NCI-H69 (cell line): ENCODE data around the gene KCNQ1.

Experiments used
- DNase-seq: peaks from one replicate; lab custom pipeline; 2025; lab: John Stamatoyannopoulos, UW

Gene KCNQ1

DNA sequence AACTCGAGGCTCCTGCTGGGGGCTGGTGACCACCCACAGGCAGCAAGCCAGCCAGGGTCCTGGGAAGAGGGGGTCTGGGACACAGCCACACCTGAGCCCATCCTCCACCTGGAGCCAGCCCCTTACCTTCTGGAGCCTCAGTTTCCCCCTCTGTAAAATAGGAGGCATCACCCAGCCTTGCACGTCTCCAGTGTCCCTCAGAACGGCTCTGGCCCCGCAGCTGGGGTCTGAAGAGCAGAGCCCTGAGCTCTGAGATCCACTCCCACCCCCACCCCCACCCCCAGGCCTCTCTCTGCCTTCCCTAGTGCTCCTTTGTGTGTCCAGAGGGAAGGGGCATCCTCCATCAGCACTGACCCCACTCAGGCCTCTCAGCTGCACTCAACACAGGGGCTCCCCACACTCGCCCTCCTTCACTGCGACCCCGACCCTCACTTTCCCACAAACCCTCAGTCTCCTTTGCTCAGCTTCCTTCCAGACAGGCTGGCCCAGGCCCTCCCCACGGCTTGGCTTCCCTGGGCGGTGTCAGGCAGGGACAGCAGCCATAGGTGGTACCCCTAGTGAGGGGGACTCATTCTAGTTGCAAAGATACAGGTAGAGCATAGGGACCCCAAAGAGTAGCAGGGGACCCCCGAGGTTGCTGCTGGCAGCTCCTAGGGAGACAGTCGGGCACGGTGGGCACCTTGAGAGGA, 288.3 kb downstream of the KCNQ1 start:
- DNase-seq = no peak

DNA sequence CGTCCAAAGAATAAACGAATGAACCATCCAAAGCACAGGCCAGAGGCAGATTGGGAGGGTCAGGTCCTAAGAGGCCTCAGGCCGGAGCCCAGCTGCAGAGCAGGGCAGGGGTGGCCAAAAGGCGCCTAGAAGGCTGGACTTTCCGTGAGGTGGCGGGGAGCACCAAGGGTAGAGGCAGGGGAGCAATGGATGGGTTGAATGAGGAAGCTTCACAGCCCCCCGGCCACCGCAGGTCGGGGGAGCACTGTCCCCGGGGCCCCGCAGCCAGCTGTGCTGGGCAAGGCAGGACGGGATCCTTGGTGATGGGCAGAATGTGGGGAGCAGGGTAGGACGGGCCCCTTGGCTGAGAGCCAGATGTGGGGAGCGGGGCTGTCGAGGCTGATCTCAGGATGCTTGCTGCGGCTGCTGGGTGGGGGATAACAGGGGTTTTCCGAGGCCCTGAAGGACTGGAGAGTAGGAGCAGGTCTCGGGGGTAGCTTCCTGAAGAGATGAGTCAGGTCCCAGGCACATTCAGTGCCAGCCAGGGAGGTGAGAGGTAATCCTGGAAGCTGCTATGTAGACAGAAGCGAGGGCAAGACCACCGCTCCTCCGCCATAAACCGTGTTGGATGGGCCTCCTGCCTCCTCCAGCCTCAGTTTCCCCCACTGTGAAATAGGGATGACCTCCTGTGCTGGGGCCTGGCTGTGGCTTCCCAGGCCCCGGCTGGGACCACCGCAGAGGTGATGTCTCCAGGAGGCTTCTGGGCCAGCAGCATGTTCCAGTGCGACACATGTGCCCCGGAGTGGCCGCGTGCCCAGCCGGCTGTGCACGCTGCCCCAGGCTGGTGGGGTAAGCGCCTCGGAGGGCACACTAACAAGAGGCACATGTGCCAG, 289.6 kb downstream of the KCNQ1 start:
- no peak for DNase-seq

DNA sequence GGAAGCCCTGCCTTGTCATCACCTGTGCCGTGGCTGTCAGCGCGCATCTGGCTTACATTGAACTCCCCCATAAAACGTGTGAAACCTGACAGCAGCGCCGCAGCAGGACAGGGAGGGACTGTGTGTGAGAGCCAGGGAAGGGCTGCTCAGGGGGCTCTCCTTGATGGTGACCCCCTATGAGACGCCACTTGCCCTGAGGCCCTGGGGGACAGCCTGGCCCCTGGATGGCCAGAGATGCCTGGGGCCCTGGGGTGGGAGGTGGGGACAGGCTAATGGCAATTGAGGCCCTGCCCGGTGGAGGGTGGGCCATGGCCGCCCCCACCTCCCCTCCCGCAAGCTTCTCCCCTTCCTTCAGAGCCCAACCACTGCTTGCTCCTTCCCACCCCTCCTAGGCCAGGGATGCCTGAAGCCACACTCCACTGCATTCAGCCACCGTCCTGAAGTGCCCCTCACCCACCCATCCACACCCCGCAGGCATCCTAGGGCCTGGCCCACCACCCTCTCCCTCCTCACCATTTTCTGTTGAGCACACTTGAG, 290.3 kb downstream of the KCNQ1 start:
- no peak for DNase-seq

DNA sequence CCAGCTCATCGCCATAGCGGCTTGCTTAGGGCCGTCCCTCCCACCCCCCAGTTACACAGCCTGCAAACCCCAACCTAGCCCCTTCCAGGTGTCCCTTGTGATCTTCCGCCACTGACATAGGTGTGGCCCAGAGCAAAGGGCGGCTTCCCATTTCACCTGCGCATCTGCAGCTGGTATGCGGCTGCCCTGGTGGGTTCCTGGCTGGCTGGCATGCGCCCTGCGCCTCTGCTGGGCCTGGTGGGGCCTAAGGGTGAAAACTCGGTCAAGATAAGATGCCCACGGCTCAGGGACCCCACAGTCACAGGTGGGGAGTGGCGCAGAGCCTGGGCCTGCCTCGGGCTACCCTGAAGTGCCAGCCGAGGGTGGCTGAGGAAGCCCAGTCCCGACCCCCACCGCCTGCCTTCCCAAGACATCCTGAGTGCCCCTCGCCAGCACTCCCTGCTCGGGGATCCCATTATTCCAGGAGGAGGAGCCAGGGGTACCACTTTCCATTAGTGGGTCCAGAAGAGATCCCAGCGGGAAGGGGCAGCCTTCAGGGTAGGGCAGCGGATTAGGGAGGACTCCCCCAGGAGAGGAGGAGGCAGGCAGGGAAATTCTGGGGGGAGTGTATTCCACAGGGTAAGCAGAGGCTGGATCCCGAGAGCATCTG, 291.9 kb downstream of the KCNQ1 start:
- DNase-seq = no peak

DNA sequence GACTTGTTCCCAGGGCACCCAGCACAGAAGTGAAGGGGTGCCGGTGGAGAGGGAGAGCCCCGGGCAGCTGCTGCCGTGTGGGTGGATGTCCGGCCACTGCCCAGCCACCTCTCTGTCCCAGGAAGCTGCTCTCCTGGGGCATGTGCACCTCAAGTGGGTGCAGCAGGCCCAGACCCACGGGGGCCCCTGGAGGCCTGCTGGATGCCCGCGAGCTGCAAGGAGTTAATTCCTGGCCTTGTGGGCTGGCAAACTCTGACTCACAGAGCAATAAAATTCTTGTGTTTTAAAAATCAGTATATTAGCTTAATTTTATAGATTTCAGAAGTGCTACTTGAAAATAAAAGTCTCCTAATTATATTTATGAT, 292.4 kb downstream of the KCNQ1 start:
- DNase-seq = no peak

DNA sequence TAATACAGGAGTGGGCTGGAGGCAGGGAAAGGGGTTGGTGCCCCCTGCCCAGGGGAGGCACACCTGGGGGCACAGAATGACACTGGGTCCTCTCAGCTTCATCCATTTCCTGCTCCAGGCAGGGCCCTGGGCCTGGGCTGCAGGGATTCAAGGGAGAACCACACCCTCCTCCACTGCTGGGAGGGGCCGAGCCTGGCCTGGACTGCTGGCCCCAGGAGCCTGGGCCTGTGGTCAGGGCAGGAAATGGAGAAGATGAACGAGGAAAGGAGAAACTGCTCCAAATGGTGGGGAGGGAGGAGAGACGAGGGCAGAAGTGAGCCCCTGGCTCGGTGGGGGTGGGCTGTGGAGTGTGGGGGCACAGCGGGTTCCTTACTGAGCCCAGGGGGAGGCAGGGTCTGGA, 293.1 kb downstream of the KCNQ1 start:
- DNase-seq = no peak

DNA sequence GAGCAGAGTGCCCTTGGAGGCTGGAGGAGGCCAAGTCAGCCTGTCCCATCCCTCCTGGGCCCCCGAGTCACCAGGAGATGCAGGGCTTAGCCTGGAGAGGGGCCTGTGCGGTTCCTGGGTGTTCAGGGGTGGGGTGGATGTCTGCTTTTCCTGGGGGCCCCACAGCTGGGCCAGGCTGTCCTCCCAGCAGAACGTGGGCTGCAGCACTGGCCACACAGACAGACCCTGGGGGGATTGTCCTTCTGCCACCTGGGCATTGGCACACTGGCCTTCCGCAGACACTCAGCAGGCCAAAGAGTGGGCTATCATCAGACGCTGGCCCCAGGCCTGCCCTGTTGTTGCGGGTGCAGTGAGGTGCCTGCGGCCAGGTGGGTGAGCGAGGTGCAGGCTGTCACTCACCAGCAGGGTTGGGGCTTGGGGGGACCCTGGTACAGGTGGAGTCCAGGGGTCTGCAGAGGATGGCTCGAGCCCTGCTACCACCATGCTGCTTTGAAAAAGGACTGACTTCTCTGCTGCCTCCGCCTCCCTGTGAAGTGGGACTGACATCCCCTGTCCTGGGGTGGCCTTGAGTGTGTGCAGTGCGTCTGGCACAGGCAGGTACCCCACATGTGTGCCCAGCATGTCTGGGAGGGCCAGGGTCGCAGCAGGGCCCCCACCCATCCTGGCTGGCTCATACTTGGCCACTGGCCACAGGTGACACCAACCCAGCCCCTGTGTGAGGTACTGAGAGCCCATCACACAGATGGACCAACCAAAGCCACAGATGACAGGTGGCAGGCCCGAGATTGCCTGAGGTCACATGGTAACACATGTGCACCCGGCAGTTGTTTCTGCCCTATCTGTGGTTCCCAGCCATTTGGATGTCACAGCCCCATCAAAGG, 294.0 kb downstream of the KCNQ1 start:
- DNase-seq = no peak

DNA sequence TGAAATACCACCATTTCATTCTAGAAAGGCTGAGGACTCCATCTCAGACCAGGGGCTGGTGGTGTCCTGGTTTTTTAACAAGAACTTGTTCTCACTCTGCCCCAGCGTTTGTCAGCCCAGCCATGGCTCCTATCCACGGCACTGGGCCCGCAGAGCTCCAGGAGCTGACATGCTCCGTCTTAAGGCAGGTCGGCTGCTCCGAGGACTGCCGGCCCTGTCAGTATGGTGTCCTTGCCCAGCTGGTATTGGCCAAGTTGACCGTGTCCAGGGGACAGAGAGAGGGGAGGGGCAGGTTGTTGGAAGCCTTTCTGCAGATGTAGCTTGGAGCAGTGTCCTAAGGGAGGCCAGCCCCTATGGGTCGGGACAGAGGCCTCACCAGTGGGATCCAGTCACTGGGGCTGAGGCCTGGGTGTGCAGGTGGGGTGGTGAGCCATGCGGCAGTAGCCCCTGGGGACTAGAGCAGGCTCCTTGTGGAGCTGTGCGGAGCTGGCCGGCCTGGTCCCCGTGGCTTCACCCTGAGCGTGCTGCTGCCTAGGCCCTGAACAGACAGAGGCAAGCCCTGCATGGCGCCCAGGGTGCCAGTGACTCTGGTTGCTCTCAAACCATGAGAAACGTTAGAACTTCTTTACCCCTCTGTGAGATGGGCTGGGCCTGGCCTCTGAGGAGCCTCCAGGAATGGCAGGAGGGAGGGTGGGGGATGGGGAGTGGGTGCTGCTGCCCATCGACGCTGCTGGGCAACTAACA, 294.9 kb downstream of the KCNQ1 start:
- no peak for DNase-seq

DNA sequence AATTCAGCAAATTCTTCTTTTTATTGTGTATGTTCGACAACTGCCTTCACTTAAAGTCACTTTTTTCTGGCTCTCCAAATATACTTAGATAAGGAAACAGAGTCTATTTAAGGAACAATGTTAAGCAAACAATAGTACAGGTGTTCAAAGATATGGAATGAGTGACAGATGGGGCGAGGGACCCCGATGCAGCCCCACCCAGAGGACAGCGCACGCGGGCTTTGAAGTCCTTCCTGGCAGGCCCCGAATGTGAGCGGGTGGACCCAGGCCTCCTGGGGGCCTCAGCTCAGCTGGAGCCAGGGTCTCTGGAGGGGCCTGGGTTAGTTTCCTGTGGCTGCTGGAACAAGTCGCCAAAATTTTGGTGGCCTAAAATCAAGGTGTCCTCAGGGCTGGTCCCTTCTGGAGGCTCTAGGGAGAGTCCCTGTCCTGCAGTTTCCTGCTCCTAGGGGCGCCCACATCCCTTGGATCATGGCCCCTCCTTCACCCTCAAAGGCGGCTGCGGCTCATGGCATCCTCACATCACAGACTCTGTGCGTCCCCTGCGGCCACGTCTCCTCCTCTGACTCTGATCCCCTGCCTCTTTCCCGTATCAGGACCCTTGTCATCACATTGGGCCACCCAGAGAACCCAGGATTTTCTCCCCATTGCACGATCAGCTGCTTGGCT, 295.6 kb downstream of the KCNQ1 start:
- DNase-seq = no peak

DNA sequence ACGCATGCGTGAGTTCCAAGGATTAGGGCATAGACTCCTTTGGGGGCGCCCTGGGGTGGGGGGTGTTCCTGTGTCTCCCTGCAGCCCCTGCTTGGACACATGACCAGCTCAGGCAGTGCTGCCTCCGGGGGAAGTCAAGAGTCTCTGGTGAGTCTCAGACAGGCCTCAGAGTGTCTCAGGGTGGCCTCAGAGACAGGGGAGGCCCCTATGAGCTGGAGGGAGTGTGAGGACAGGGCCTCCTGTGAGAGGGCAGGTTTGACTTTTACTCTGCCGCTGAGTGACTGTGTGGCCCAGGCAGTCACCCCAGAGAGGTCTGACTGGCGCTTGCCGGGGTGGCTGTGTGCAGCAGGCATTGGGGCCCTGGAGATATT, 296.2 kb downstream of the KCNQ1 start:
- DNase-seq = no peak

DNA sequence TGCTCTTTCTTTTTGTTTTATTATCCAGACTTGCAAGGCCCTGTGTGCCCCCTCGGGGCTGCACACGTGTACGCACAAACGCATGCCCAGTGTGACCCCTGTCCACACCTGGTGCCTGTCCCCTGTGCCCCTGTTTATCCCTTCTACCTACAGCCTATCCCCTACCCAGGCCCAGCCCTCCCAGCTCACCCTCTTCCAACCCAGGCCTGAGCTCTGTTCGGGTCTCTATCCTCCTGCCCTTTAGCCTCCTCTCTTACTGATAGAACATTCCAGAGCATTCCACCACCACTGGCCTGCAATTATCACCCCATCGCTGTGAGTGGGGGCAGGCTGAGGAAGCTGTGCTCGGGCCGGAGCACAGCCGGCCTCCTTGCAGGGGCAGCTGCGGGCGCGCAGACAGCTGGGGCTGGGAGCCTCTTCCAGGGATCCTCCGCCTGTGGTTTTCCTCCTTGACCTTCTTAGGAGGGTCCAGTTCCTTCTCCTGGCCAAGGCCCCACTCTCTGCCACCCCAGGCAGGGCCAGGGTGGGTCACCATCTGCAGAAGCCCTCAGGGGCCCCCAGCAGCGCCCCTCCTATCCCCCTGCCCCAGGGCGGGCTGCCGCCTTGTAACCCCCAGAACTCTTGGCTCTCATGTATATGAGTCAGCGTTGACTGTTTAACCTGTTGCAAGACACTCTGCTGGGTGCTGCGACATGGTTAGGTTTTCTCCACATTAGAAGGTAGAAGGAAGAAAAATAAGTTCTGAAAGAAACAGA, 296.7 kb downstream of the KCNQ1 start:
- DNase-seq = no peak

DNA sequence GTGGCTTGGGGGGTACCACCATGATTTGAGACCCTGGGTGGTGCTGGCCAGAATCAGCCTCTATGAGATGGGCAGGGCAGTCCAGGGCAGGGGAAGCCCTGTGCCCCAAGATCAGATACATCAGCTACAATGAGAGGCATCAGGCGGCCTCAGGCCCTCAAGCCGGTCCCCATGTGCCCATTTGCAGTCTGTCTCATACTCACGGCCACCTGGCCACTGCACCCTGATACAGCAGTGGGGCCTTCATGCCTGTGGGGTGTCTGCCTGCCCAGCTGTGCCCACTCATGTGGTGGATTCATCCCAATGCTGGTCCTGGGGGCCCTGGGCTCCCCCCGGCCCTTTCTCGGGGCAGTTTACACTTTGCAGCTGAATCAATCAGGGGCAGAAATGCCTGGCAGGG, 297.4 kb downstream of the KCNQ1 start:
- DNase-seq = no peak

DNA sequence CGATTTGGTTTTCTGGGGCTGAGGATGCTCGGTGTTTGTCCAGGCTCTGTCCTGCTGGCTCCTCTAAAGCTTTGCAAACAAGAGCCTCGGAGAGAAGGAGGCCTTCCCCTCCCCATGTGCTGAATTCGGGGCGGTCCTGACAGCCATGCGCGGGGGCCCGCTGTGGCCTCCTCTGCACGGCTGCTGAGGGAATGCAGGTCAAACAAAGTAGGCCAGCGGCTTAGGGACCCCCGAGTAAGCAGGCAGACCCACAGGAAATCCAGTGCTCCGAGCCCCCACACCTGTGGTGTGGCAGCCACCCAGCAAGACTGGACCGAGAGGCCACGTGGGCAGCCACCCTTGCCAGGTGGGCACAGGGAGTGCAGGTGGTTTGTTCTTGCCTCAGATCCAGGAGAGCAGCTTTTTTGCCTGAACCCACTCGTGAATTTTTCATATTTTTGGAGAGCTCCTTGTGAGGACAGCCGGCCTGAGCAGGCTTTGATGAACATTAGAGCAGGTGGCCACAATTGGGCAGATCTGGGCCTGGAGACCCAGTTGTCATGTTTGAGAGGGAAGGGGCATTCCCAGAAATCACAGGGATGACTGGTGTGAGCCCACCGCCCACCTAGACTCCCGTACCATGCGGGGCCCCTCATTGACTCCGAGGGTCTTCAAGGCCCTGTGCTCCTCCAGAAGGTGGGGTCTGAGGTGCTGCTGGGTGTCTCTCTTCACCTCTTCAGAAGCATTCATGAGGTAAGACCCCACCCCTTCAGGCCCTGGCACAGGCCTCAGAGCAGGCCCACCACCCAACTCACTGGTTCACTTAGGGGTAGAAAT, 298.0 kb downstream of the KCNQ1 start:
- DNase-seq = no peak

DNA sequence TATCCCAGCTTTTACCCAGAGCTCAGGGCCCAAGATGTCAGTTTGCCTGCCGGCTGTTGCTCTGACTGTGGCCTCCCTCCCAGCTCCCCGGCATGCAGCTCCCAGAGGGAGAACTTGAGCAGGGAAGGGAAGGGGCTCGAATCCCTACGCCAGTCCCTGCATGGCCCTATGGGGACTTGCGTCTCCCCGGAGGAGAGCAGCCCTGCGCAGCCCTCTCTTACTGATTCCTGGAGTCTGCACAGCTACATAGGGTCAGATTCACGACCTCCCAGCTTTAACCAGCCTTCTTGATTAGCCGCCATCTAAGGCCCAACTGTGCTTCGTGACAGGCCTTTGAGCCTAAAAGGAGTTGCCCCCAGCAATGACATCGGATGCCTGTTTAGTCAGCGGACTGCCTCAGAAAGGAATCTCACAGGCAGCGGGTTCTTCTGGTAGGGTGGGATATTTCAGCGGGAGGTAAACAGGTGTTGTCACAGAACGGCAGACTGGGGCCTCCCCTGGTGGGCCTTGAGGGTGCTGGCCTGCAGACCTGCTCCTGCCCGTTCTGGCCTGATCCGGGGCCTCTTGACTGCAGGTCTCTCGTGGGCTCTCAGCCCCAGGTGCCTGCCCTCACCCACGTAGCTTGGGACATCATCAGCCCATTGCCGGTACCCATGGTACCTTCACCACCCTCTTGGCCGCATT, 298.8 kb downstream of the KCNQ1 start:
- DNase-seq = no peak

DNA sequence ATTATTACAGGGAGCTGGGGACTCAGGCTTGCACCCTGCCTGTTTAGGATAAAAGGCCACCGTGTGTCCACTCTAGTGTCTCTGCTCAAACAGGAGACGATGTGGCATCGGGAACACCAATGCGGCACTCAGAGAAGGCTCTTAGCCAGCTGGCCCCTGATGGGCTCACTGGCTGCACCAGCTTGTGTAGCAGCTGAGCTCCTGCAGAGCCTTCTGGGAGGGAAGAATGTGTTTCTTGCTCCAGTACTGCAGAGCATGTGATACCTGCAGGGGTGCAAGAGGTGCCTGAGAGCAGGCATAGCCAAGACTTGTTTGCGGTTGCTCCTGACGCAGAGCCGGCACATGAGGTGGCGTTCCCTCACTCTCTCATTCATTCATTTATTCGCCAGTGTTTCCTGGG, 299.4 kb downstream of the KCNQ1 start:
- DNase-seq = no peak

DNA sequence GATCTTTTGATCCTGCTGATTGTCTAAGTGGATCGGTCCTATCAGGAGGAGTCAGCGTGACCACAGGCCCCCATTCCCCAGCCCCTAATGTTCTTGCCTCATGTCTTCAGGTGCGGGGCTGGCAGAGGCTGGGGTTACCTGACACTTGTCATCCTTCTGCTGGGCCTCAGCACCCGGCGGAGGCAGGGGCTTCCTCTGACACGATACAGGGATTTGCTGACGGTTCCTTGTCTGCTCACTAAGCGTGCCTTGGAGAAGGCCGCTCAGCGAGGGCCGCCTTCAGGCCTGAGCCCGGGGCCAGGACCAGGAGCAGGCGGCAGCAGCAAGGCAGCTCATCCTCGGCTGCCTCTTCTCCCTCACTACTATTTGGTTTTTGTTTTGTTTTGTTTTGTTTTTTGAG, 300.7 kb downstream of the KCNQ1 start:
- DNase-seq = no peak

DNA sequence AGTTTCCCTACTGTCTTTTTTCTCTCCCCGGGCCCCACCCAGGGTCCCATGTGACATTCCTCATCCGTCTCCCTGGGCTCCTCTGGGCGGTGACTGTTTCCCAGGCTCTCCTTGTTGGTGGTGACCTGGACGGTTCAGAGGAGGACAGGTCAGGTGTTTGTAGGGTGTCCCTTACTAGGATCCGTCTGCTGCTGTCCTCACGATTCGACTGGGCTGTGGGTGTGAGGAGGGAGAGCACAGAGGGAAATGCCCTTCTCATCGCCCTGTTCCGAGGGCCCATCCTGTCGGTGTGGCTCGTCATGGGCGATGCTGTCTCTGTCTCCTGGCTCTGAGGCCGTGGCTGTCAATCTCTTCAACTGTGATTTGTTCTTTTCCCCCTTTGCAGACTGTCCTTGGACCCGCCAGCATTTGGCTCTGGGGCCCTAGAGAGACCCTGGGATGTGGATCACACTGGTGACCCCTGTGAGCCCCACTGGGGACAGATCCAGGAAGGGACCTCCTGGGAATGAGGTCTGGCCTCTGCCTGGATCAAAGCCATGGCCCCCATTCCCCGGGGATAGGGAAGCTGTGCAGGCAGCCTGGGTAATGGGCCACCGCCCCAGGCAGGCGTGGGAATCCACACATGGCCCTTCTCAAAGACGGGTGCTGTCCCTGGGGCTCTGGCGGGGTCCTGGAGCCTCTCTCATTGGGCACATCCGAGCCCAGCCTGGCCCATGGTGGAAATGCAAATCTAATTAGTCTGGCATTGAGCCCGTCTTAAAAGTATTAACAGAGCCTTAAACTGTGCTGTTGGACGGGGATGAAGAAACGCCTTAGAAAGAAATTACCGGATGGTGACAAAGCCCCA, 301.8 kb downstream of the KCNQ1 start:
- no peak for DNase-seq
